GM21423 (cell line): Measurements from ENCODE around the gene JDP2.
"Not testable (repeated sequence)": the region's sequence is repeated elsewhere in the genome, so short reads cannot be mapped to it uniquely, and the experiment has no call there.

Experiments
- ATAC-seq: cut with Tn5 transposase; IDR thresholded peaks from one replicate; pipeline ENCODE4 v1.9.1; 2021; ENCODE audit warnings: mild to moderate bottlenecking, moderate library complexity; ENCODE audit not compliant: unreplicated experiment

Gene JDP2, protein sequence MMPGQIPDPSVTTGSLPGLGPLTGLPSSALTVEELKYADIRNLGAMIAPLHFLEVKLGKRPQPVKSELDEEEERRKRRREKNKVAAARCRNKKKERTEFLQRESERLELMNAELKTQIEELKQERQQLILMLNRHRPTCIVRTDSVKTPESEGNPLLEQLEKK

DNA sequence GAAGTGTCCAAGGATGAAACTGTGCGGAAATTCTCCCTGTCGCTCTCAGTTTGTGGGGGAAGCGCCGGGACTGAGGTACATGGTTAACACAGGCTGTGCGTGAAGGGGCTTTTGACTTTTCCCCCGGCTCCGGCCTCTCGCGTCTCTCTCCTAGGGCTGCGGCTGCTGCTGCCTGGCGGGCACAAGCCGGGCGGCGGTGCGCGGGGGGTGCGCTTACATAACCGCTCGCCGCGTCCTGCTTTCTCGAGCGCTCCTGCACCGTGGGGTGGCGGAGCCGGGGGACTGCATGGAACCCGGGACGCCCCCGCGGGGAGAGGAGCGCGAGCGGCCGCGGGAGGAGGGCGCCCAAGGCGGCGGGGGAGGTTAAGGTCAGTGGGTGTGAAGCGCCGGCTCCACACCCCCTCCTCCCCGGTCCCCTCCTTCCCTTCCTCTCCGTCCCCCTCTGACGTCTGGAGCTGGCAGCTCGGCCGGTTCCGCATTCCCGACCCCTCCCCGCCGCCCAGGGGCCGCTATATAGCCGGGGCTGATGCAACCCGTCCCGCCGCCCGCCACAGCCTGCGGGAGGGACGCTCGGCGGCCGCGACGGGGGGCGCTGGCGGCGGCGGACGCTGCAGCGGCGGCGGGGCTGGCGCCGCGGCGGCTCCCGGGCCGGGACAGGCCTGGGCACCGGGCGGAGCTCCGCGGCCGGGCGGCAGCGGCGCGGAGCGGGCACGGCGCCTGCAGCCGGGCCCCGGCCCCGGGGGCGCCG is at the start of gene JDP2:
JDP2 (plus strand) TSS at position 541 of the 748 bp plus-strand sequence. CDS start 9,899 bp downstream, outside the sequence.
- ATAC-seq, result peak; percentile 40

DNA sequence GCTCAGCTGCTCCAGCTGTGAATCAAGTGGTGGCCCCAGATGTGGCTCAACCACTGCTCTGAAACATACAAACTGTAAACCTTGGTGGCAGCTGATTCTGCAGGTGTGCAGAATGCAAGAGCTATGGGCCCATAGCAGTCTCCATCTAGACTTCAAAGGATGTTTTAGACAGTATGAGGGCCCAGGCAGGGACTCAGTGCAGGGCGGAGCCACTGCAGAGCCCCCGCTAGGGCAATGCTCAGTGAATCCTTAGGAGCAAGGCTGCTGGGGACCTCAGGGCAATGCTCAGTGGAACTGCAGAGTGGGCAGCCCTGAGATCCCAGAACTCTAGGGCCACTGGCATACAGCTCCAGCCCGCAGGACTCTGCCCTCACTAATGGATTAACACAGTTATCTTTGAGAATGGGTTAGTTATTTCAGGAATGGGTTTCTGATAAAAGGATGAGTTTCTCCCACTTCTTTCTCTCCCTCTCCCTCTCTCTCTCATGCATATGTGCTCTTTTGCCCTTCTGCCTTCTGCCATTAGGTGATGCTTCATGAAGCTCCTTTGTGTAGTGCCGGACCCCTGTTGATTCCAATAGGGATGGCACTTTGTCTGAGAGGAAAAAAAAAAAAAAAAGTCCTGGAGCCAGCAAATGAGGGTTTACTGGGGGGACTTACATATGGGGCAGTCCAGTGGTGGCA is 48.4 kb upstream of the JDP2 start:
- no peak for ATAC-seq

DNA sequence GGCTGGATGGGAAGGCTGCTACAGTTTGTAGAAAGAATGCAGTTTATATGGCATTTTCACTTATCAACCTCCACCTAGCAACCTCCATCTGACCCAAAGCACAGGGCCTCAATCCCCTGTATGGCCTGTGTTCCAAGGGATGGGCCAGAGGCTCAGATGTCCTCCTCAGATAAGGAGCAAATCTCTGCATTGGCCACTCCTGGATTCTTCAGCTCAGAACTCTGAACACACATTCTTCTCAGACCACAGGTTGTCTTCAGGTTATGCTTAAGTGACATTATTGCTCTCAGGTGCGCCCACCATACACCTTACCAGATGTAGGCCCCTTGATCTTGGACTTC is 47.9 kb upstream of the JDP2 start:
- ATAC-seq, result no peak

DNA sequence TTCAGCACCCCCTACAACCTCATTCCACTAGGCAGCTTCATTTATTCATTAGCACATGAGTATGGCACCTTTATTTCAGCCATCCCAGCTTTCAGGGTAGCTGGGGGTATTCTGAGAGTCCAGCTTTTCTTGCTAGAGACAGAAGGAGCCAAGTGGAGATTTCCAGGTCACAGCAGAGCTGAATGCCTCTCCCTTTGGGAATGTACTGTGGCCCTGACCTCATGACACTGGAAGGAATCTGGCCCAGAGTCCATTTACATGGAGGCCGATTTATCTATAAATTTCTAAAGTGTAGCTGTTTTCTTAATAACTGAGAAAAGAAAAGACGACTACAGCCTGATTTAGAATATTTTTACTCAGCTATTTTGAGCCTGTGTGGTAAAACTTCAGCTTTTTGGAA is 47.2 kb upstream of the JDP2 start:
- ATAC-seq, result no peak

DNA sequence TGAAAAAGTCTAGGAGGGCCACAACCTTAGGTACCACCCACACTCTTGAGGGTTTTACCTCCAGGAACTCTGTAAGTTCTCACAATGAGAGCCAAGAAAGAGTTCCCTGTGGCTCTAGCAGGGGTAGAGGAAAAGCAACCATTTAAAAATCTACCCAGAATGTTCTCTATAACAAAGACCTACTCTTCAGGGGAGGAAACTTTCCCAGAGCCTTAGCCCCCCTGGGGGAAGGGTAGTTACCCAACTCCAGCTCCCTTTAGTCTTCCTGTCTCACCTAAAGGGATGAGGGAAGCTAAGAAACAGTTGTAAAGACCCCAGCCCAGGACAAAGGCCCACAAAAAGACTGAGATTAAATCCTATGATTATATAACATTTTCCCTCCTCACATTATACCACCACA is 46.2 kb upstream of the JDP2 start:
- ATAC-seq, result no peak

DNA sequence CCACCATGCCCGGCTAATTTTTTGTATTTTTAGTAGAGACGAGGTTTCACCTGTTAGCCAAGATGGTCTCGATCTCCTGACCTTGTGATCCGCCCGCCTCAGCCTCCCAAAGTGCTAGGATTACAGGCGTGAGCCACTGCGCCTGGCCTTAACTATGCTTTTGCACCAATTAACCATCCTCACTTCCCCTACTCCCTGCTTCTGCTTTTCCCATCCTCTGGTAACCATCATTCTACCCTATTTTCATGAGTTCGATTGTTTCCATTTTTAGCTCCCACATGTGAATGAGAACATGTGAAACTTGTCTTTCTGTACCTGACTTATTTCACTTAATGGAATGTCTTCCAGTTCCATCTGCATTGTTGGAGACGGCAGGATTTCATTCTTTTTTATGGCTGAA is 44.6 kb upstream of the JDP2 start:
- not testable (repeated sequence) for ATAC-seq

DNA sequence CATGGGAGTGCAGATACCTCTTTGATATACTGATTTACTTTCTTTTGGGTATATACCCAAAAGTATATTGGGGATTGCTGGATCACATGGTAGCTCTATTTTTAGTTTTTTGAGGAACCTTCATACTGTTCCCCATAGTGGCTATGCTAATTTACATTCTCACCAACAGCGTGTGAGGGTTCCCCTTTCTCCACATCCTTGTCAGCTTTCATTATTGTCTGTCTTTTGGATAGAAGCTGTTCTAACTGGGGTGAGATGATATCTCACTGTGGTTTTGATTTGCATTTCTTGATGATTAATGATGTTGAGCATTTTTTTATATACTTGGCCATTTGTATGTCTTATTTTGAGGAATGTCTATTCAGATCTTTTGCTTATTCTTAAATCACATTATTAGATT is 44.1 kb upstream of the JDP2 start:
- ATAC-seq, result no peak

DNA sequence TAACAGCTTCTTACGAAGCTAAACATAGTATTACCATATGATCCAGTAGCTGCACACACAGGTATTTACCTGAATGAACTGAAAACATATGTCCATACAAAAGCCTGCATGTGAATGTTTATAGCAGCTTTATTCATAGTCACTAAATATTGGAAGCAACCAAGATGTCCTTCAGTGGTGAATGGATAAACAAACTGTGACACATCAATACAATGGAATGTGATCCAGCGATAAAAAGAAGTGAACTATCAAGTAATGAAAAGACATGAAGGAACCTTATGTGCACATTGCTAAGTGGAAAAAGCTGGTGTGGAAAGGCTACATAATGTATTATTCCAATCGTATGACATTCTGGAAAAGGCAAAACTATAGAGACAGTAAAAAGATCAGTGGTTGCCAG is 38.1 kb upstream of the JDP2 start:
- no peak for ATAC-seq

DNA sequence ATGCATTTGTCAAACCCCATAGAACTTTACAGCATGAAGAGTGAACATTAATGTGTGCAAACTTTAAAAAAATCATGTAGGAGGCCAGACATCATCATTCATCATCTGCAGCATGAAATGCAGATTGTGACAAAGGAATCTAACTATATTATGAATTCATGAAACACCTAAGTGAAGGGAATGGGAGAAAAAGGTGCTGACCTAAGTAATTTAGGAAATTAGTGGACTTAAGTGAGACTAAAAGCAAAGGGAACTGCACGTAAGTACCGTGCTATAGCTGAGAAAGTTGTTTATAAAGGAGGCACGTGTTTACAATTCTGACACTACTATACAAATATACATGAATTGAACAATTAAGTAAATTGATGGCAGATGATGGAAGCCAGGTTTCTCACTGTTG is 37.6 kb upstream of the JDP2 start:
- no peak for ATAC-seq

DNA sequence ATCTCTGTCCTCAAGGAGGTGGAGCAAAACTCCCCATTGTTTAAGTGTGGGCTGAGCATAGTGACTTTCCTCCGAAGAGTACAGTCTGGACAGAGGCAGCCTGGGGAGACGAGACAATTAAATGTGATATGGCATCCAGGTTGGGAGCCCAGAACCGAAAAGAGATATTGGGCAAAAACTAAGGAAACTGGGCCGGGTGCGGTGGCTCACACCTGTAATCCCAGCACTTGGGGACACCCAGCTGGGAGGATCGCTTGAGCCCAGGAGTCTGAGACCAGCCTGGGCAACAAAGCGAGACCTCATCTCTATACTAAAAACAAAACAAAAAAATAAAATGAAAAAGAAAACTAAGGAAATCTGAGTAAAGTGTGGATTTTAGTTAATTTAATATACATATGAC is 35.9 kb upstream of the JDP2 start:
- no peak for ATAC-seq

DNA sequence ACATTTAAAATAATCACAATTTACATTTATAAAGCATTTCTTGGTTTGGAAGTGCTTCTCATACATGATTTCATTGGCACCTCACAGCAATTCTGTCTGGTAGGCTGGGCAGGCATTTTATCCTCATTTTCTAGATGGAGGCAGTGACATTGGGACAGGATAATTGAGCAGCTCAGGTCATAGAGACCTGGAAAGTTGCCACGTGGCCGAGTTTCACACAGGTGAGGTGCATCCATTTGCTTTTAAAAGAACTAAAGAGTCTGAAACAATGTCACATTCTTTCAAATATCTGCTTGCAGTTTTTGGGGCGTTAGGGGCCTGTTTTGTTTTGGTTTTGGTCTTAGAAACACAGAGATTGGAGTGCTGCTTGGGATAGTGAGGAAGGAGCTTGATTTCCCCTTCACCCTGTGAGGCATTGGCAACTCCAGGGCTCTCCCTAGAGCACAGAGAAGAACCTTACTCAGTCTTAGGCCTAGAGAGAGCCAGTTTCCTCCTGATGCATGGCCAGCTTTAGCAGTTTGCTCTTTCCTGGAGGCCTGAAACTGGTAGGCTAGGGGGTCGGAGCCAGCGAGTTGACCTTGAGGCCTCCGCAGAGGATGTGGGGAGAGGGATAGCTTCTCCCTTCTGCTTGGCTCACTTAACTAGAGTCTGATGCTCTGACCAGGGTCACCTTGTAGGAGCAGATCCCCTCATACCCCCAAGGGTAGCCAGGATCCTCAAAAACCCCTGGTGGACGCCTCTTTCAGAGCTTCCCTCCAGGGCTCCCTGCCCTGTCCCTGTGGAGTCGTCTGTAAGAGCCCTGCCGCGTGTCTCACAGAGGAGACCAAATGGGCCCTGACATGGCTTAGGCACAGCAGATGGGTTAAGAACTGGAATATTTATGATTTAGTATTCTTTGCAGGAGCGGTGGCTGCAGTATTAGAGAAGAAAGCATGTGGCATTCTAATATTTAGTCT is 34.9 kb upstream of the JDP2 start:
- no peak for ATAC-seq

DNA sequence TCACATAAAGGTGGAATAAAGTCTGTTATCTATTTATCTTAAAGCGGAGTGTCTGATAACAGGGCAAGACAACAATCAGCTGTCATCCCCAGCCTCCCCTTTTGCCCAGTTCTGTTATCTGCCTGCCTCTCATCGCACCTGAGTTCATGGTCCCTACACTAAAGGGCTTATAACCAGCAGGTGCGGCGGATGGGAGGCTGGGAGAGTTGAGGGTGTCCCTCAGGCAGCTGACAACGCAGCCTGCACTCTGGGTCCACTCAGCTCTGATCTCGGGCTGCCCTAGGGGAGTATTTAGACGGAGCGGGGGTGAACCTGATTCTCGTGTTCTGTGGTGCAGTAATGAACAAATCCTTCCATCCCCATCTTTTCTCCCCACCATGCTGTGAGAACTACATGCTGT is 34.0 kb upstream of the JDP2 start:
- no peak for ATAC-seq

DNA sequence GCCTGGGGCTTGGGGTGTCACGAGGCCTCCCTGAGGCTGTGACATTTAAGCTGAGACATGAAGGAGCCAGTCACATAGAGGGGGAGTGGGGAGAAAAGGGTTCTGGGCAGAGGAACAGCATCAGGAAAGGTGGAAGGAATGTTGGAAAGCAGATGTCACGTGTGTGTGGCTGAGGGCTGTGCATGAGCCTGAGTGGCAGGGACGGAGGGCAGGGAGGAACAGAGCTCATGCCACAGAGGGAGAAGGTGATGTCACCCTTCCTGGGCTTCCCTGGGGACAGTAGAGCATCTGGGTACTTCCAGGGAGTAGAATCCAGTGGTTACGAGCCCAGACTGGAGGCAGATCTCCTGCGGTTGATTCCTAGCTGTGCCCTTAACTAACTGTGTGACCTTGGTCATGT is 32.0 kb upstream of the JDP2 start:
- no peak for ATAC-seq

DNA sequence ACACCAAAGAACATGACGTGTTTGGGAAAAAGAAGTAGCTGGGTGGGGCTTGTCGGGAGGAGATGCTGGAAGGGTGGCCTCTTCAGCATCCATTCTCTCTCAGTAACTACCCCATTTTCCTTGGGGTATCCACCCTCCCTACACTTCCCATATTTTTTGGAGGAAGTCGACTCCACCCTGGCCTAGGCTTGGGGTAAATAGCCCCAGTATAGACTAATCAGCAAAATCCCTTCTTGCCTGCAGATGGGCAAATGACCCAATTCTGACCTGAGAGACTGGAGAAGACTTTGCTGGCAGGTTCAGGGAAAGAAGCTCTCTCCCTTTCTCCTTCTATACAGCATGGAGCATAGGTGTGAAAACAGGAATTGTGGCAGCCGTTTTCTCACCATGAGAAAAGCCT is 28.5 kb upstream of the JDP2 start:
- ATAC-seq, result no peak

DNA sequence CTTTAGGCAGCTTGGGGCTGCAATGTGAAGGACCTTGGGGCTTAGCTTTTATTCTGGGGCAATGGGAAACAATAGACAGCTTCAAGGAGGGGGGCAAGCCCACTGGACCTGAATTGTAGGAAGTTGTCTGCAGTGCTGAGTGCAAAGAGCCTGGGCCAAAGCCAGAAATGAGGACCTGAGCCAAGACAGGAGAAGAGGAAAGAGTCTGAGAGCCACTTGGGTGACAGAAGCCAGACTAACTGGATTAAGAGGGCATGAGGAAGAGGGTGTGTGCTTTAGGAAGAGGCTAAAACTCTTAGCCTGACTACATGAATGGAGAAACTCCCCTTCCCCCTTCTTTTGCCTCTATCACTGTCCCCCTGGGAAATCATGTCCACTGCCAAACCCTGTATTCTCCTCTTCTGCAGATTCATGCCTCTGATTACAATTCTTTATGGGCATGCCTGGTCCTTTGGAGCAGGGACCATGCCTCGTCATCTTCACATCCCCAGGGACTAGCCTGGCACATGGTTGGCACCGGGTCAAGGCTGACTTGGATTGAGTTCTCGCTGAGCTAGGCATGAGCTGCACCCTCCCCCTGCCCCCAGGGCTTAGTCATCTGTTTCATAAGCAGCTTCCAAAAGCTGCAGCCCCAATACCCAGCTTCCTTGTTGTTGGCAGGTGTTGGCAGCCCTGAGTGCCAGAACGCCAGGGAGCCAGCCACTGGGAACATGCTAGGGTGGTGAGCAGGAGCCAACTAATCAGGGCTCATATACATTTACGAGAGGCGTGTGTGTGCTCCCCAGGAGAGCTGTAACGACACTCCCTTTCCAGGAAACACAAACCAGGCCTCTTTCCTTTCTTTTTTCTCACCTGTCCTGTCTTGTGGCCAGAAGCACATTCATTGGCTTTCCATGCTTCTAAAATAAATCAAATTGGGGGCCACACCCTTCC is 27.7 kb upstream of the JDP2 start:
- ATAC-seq, result no peak

DNA sequence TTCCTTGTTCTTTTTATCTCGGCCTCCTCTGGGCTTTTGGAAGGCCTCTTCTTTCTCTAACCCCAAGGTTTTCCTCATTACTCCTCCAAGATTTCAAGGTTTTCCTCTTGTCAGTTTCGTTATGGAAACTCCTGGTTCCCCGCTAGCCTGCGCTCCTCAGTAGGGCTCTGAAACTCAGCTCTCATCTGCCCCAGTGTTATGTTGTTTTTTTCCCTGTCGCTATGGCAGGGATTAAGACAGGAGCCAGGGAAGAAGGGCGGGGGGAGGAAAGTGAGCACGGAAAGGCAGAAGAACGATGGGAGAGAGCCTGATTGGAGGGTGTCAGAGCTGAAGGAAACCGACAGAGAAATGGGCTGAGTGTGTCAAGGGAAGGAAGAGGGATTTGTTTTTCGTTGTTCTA is 26.5 kb upstream of the JDP2 start:
- ATAC-seq, result no peak

DNA sequence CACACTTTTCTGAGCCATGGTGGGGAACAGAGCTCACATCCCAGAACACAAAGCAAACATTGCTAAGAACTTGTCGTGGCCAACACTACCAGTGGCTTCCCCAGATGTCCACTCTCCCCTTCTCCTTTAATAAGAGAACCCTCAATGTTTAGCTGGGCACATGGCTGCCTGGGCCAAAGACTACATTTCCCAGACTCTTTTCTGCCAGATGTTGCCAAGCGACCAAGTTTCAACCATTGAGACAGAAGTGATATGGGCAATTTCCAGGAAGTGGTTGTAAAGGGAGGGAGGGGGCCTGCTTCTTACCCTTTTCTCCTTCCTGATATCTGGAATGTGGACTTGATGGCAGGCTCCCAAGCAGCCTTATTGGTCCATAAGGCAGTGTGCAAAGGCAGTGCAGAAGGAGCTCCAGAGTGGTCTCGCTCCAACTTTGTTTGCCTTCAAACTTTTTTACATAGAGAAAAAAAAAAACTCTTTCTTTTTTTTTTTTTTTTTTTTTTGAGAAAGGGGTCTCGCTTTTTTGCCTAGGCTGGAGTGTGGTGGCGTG is 24.9 kb upstream of the JDP2 start:
- no peak for ATAC-seq

DNA sequence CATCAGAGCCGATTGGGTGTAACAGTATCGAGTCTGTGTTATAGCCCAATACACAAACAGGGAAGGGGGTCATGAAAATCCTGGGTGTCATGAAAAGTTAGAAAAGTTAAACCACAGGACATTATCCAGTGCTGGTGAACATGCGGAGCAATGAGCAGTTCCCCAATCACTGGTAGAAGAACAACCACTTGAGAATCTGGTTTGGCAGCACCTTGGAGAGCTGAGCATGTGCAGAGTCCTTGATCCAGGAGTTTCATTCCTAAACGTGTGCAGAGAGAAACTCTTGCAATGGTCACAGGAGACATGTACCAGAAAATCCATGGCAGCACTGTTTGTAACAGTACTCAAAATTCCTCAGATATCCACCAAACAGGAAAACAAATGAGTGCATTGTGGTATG is 23.0 kb upstream of the JDP2 start:
- ATAC-seq, result no peak

DNA sequence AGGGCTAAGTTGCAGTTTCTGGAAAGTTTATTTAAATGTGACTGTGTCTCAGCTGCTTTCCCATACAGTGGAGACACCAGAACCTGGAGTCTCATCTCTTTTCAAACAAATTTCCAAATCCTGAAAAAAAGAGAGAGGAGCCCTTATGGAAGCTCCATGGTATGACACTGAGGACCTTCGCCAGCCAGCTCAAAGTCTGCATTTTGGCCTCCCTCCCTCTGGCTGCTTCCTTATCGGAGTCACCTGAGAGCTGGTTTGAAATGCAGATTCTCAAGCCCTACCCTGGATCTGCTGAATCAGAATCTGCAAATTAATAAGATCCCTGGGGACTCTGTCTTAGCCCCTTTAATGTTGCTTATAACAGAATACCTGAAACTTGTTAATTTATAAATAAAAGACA is 21.7 kb upstream of the JDP2 start:
- no peak for ATAC-seq

DNA sequence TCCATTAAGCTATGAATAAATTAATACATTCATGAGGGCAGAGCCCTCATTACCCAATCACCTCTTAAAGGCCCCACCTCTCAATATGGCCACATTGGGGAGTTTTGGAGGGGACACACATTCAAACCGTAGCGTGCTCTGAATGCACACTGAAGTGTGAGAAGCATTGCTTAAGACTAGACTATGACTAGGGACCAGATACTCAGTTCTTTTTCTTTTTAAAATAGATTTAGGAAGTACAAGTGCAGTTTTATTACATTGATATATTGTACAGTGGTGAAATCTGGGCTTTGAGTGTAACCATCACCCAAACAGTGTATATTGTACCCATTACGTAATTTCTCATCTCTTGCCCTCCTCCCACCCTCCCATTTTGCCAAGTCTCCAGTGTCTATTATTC is 21.0 kb upstream of the JDP2 start:
- no peak for ATAC-seq
